GM12891 (cell line): ENCODE results near the gene CGB1.
A peak's percentile ranks its signal among the peaks of the same experiment; 100 is the strongest.
"Not testable (repeated sequence)": the region's sequence is repeated elsewhere in the genome, so short reads cannot be mapped to it uniquely, and the experiment has no call there.

Experiments
- DNase-seq: peaks from one replicate; pipeline ENCODE4 v3.0.0; 2011; ENCODE audit warnings: low spot score; ENCODE audit not compliant: insufficient read length
- FAIRE-seq: peaks from 2 replicates; lab custom pipeline; 2011; peaks lifted over from hg19 to GRCh38; lab: Jason Lieb, UNC
- PAX5 ChIP-seq: IDR thresholded peaks from 2 replicates; pipeline ENCODE4 v1.6.1; 2011; ENCODE audit warnings: low read length, moderate library complexity, mild to moderate bottlenecking; ENCODE audit not compliant: insufficient read depth, severe bottlenecking
- POLR2A ChIP-seq: IDR thresholded peaks from 2 replicates; pipeline ENCODE4 v1.6.1; 2011; ENCODE audit warnings: low read depth, low read length, control low read depth
- POLR2AphosphoS5 ChIP-seq: IDR thresholded peaks from 2 replicates; pipeline ENCODE4 v1.6.1; 2011; ENCODE audit warnings: low read depth, low read length, control low read depth
- POU2F2 ChIP-seq: IDR thresholded peaks from 2 replicates; pipeline ENCODE4 v1.6.1; 2011; ENCODE audit warnings: low read depth, mild to moderate bottlenecking, control low read depth, low read length, moderate library complexity
- SPI1 ChIP-seq: IDR thresholded peaks from 2 replicates; pipeline ENCODE4 v1.6.1; 2011; ENCODE audit warnings: low read depth, low read length, control low read depth
- TAF1 ChIP-seq: IDR thresholded peaks from 2 replicates; pipeline ENCODE4 v1.6.1; 2011; ENCODE audit warnings: low read depth, low read length, control low read depth

CGB1 gene

DNA sequence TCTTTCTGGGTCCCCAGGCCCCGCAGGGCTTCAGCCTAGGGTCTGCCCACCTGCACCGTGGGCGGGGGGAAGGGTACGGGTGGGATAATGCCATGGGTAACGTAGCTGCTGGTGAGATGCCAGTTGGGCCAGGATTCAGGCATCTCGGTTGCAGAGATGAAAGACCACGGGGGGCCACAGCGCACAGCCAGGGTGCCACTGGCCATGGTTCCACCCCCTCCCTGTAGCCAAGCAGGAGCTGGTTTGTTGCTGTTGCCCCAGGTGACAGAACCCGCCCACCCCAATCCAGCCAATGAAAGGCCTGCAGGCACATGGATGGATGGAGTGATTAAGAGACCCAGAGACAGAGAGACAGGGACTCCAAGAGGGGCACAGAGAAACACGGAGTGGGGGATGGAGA, 21.9 kb upstream of the CGB1 start:
- FAIRE-seq (no peak), DNase-seq (no peak)

DNA sequence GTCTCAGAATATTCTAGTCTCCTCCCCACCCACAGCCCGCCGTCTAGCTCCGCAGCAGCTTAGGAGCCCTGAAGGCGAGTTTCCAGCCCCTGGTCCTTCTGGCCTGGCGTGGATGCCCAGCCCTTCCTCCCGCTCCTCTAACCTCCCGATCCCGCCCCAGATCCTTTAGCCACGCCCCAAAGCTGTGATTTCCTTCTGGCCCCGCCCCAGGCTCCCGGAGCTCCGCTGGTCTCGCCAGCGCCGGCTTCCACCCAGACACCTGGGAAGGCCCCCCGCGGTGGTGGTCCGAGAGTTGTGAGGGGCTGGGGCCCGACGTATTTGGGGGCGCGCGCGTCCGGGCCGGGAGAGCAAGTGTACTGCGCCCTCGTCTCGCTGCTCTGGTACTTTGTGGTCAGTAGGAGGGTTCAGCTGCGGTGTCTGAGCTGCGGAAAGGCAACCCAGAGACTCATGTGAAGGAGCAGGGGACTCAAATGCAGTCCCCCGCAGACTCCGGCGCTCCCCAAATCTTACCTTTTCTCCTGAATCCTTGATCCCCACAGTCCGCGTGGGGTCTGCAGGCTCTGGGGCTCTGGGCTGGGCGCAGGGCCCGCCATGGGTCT, 21.0 kb upstream of the CGB1 start, which contains the start of gene CGB7:
CGB7 (minus strand) TSS at position 114 of the 599 bp plus-strand sequence. CDS start 2,374 bp downstream, outside the sequence.
- FAIRE-seq (no peak), DNase-seq (no peak)
- TF ChIP-seq PAX5 = no peak
- TF ChIP-seq SPI1 = no peak
- no peak for TF ChIP-seq POLR2AphosphoS5
- TF ChIP-seq POU2F2 = no peak
- TF ChIP-seq POLR2A = no peak
- no peak for TF ChIP-seq TAF1

More for the DNA sequence above, 21.9 kb upstream of the CGB1 start:
- TF ChIP-seq TAF1 (no peak), SPI1 (no peak), POU2F2 (no peak), POLR2A (no peak), POLR2AphosphoS5 (no peak), PAX5 (no peak)

DNA sequence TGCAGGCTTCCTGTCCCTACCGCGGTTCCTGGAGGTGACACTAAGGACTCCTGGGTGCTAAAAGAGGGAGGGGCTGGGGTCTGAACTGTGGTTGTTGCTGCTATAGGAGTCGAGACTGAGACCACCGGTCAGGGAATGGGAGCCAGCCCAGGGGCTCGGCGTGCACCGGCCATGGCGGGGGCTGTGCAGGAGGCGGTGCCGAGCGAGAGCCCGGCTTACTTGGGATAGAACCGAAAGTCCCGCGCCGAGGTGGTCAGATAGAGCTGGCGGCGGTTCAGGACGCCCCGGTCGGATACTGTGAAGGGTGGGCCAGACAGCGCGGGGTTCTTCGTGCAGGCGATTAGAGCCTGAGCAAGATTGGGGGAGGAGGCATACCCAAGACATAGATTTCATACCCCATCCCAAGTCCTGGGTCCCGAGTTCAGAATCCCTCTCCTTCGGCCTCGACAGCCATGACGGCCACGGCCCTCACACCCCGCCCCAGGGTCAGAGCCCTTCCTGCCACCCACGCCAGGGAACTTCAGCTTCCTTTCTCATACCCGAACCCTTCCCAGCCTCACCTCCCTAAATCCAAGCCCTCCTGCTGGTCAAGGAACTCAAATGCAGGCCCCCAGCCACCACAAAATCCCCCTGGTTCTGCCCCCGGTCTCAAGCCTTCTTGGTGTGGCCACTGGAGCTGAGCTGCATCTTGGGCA, 20.4 kb upstream of the CGB1 start:
- not testable (repeated sequence) for DNase-seq, FAIRE-seq

DNA sequence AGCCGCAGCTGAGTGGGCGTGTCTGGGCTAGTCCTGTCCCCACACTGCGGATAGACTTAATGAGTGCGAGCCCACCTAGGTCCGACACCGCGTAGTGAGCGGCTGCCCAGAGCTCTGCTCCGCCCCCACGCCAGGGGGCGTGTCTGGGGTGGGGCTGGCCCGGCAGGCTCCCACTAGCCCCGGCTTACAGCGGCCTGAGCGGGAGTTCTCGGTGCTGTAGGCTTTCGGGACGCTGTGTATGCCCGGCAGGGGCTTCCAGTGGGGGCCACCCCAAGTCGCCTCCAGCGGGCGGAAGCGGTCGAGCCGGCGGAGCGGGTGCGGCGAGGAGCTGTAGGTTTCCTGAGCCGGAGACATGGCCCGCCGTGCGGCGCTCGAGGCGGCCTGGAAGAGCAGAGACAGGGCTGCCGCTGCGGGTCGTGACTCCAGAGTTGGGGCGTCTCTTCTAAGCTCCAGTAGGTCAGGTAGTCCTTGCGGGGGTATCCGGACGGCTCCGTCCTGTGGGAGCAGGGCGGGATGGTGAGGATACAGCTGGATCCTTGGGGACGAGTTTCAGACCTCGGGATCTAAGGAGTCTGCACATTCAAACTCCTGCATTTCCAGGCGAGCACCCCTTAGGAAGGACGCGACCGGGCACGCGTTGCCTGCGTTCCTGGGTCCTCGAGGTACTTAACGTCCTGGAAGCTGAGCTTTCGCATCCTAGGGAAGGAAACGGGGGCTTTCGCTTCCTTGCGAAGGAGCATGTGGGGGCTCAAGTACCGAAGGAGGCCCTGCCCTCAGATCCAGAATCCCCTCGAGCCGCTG, 19.6 kb upstream of the CGB1 start:
- TF ChIP-seq PAX5 (no peak), POLR2AphosphoS5 (no peak), POU2F2 (no peak), POLR2A (no peak), SPI1 (no peak), TAF1 (no peak)
- DNase-seq (peak; percentile 84), FAIRE-seq (peak; percentile 62)

DNA sequence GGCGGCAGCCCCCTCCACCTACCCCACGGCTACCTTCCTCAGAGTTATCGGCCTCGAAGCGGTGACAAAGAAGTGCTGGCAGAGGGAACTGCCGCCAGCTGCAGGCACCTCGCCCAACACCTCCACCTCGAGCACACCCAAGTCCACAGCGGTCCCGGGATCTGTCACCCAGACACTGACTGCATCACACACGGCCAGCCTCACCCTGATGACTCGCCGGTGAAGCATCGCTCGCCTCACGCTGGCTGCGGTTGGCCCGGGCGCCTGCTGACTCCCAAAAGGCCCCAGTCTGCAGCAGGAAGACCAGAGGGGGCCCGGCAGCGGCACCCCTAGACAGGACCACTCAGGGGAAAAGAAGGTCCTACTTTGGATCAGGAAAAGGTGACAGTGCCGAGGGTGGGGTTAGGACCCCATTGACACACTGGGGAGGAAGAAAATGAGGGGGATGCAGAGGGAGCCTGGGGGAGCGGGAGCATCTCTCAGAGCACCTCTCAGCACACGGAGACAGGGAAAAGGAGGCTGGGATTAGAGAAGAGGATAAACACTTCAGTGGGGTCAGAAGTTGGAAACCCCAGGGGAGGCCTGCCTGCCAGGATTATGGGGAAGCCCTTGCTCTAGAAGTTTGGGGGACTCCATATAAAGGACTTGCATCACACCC, 13.8 kb upstream of the CGB1 start:
- FAIRE-seq, DNase-seq: not testable (repeated sequence)

DNA sequence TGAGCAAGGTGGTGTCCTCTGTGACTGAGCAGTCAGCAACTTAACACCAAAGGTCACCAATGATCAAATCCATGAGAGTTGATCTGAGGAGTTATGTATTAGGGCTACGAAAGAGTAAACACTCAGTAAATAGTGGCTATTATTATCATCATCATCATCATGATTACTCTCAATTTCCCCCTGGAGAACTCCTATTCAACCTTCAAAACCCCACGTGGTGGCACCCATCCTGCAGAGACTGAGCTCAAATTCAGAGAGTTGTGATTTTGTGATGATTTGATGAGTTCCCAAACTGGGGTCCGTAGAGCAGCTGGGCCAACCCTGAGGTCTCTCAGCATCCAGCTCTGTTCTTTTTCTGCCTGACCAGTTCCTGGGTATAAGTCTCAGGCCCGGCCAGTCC, 13.1 kb upstream of the CGB1 start:
- not testable (repeated sequence) for DNase-seq, FAIRE-seq

DNA sequence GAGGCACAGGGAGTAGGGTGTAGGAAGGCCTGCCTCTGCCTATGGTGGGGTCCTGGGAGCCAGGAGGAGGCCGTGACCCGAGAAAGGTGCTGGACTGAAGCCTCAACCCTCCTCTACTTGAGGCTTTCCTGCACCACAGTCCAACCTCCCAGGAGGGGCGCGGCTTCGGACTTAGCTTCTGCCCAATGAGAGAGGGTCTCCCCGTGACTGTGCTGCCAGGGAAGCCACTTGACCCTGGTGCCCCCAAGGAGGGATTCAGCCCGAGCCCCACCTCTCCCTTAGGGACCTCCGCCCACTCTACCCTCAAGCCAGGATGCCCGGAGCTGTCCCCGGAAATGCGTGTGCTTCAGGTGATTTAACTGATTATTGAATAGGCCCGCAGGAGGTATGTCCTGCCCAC, 12.3 kb upstream of the CGB1 start, which contains the start of gene CGB8:
CGB8 (minus strand) TSS at position 101 of the 400 bp plus-strand sequence. CDS start 372 bp downstream, outside the sequence.
- FAIRE-seq, DNase-seq: not testable (repeated sequence)

DNA sequence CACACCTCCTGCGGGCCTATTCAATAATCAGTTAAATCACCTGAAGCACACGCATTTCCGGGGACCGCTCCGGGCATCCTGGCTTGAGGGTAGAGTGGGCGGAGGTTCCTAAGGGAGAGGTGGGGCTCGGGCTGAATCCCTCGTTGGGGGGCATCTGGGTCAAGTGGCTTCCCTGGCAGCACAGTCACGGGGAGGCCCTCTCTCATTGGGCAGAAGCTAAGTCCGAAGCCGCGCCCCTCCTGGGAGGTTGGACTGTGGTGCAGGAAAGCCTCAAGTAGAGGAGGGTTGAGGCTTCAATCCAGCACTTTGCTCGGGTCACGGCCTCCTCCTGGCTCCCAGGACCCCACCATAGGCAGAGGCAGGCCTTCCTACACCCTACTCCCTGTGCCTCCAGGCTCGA, 6.9 kb upstream of the CGB1 start, which contains the start of gene CGB5:
CGB5 (plus strand) TSS at position 301 of the 400 bp plus-strand sequence. CDS start 362 bp downstream, outside the sequence.
- not testable (repeated sequence) for FAIRE-seq

DNA sequence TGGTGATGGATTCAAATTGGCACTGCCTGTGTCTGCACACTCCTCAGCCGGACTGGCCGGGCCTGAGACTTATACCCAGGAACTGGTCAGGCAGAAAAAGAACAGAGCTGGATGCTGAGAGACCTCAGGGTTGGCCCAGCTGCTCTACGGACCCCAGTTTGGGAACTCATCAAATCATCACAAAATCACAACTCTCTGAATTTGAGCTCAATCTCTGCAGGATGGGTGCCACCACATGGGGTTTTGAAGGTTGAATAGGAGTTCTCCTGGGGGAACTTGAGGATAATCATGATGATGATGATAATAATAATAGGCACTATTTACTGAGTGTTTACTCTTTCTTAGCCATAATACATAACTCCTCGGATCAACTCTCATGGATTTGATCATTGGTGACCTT, 6.0 kb upstream of the CGB1 start:
- not testable (repeated sequence) for FAIRE-seq, DNase-seq

More for the DNA sequence above, 6.9 kb upstream of the CGB1 start, which contains the start of gene CGB5:
- DNase-seq = not testable (repeated sequence)

DNA sequence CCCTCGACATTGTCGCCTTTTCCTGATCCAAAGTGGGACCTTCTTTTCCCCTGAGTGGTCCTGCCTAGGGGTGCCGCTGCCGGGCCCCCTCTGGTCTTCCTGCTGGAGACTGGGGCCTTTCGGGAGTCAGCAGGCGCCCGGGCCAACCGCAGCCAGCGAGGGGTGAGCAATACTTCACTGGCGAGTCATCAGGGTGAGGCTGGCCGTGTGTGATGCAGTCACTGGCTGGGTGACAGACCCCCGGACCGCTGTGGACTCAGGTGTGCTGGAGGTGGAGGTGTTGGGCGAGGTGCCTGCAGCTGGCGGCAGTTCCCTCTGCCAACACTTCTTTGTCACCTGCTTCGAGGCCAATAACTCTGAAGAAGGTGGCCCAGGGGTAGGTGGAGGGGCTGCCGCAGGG, 5.5 kb upstream of the CGB1 start:
- no peak for FAIRE-seq
- TF ChIP-seq POLR2A = no peak
- TF ChIP-seq PAX5 = no peak
- TF ChIP-seq POLR2AphosphoS5 = no peak
- no peak for TF ChIP-seq TAF1
- no peak for TF ChIP-seq SPI1
- TF ChIP-seq POU2F2 = no peak
- no peak for DNase-seq

DNA sequence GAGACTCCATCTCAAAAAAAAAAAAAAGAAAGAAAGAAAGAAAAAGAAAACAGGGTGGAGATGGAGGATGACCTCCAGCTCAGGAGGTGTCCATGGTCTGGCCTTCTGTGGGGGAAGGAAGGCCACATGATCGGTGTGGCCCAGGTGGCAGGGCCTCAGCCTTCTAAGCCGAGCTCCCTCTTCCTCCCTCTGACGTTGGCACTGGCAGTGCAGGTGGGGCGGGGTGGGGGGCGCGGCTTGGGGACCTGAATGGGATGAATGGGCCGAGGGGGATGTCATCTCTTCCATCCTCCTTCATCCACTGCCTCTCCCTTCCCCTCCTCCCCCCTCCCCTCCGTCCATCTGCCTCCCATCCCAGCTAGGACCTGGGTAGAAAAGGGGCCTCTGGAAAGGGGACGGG, 3.0 kb upstream of the CGB1 start:
- not testable (repeated sequence) for DNase-seq, FAIRE-seq

DNA sequence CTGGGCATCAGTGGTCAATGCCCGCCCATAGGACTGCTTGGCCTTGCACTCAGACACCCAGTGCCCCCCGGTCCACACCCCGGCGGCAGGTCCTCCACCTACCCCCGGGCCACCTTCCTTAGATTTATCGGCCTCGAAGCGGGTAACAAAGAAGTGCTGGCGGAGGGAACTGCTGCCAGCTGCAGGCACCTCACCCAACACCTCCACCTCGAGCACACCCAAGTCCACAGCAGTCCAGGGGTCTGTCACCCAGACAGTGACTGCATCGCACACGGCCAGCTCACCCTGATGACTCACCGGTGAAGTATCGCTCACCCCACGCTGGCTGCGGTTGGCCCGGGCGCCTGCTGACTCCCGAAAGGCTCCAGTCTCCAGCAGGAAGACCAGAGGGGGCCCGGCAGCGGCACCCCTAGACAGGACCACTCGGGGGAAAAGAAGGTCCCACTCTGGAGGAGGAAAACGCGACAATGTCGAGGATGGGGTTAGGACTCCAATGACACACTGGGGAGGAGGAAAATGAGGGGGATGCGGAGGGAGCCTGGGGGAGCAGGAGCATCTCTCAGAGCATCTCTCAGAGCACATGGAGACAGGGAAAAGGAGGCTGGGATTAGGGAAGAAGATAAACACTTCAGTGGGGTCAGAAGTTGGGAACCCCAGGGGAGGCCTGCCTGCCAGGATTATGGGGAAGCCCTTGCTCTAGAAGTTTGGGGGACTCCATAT, 2.0 kb upstream of the CGB1 start:
- FAIRE-seq, DNase-seq: not testable (repeated sequence)

DNA sequence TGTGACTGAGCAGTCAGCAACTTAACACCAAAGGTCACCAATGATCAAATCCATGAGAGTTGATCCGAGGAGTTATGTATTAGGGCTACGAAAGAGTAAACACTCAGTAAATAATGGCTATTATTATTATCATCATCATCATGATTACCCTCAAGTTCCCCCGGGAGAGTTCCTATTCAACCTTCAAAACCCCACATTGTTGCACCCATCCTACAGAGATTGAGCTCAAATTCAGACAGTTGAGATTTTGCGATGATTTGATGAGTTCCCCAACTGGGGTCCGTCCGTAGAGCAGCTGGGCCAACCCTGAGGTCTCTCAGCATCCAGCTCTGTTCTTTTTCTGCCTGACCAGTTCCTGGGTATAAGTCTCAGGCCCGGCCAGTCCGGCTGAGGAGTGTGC, 1.4 kb upstream of the CGB1 start:
- not testable (repeated sequence) for FAIRE-seq, DNase-seq

DNA sequence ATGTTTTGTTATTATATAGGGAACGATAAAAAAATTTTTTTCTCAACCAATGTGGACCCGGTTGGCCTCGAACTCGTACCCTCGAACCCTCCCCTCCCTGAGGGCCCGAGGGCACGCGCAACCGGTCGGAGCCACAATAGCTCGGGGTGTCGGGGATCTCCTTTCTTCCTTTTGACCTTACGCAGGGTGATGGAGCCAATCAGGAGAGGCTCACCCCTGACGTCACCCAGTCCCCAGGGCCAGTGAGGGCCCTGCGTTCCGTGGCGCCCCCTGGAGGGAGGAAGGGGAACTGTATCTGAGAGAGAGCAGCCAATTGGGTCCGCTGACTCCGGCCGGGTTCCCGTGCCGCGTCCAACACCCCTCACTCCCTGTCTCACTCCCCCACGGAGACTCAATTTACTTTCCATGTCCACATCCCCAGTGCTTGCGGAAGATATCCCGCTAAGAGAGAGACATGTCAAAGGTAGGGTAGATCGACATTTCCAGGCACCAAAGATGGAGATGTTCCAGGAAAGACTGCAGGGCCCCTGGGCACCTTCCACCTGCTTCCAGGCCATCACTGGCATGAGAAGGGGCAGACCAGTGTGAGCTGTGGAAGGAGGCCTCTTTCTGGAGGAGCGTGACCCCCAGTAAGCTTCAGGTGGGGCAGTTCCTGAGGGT, 4.9 kb downstream of the CGB1 start, which contains the start of gene CGB2:
CGB2 (plus strand) TSS at position 249 of the 660 bp plus-strand sequence; CDS start at position 455, 206 bp downstream.
- not testable (repeated sequence) for FAIRE-seq, DNase-seq

DNA sequence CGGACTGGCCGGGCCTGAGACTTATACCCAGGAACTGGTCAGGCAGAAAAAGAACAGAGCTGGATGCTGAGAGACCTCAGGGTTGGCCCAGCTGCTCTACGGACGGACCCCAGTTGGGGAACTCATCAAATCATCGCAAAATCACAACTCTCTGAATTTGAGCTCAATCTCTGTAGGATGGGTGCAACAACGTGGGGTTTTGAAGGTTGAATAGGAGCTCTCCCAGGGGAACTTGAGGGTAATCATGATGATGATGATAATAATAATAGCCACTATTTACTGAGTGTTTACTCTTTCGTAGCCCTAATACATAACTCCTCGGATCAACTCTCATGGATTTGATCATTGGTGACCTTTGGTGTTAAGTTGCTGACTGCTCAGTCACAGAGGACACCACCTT, 6.4 kb downstream of the CGB1 start:
- not testable (repeated sequence) for FAIRE-seq, DNase-seq
